ENCODE results near the gene FRK.
"Not testable (repeated sequence)": the region's sequence is repeated elsewhere in the genome, so short reads cannot be mapped to it uniquely, and the experiment has no call there.

FRK gene

GRCh38 chr6:116073765-116074440, 13.2 kb upstream of the FRK start:
- DNase-seq (ENCODE audit: low read depth), result no peak

GRCh38 chr6:116072368-116072767, 11.7 kb upstream of the FRK start:
- no peak for DNase-seq (ENCODE audit: low read depth)

- DNase-seq (ENCODE audit: low read depth), result no peak
Measured at GRCh38 chr6:116070616-116071389, 10.1 kb upstream of the FRK start.

DNA sequence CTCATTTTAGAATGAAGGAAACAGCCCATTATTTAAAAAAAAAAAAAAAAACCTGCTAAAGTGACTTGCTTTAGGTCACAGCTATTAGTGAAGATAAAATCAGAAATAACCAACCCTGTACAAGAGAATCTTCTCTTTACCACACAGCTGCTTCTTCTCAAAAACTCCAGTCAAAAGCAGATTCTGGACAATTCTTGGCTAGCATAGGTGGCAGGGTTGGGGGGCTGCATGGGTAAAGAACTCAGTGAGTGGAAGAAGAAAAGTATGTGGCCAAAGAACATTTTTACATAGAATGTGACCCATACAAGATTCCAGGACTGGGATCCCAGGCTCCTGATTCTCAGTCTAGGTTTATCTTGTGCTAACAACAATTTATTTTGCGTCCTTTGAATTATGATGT, 9.4 kb upstream of the FRK start:
- no peak for DNase-seq (ENCODE audit: low read depth)

DNA sequence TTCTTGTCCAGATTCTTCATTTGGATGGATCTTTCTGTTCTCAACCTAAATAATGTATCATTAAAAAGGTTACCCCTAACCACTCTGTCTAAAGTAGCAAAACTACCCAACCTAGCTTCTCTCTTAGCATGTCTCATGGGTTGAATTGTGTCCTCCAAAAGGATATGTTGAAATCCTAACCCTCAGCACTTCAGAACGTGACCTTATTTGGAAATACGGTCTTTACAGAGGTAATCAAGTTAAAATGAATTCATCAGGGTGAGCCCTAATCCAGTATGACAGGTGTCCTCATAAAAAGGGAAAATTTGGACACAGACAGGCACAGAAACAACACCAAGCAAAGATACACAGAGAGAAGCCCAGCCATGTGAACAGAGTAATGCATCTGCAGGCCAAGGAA, 6.1 kb upstream of the FRK start:
- DNase-seq (ENCODE audit: low read depth), result no peak

GRCh38 chr6:116064666-116065065, 4.0 kb upstream of the FRK start:
- no peak for DNase-seq (ENCODE audit: low read depth)

DNA sequence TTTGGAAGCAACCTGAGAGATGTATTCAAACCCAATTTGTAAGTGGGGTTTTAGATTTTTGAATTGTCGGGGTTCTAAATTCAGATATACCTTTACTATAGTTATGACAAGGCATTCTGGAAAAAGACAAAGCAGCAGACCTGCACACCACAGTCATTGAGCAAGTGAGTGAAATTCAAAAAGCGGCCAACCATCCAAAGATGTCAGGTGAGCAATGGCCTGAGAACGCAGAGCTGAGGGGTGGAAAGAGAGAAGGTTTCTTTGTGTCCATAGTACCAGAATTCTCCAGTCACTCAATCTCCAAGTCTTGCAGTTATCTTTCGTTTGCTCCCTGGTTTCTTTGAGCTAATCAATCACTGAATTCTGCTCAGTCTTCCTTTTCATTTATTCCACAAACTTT, 1.8 kb upstream of the FRK start:
- DNase-seq (ENCODE audit: low read depth), result no peak

DNA sequence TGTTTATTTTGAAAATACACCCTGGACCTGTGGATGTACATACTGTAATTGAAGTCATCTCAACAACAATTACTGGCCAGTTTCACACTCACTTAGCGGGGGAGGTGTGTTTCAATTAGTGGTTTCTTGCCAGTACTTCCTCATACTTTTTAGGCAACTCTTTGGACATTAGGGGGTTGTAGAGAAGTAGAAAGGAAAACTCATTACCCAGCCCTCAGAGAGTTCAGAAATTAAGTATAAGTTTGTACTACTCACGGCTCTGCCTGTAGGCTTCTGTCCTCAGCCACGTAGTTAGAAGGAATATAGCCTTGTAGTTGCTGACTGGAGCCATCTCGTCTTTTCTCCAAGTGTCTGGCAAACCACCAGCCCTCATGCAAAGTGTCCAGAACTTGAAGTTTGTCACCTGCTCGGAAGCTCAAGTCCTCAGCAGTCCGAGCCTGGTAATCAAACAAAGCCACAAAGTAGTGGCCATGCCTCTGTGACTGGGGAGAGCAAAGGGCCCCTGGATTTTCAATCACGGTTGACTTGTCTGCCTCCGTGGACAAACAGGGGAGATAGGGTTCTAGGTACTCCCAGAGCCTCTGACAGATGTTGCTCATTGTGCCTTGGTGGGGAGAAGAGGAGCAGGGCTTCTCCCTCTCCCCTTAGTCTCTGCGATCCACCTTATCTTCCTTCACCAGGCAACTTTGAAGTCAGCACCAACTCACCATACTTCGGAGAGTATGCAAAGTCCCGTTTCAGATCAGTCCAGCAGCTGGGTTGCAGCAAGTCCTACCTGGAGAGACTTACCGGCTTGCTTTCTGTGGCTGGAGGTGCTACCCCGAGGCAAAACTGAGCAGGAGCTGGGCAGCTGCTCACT, 749 bp downstream of the FRK start:
- DNase-seq (ENCODE audit: low read depth), result no peak

DNA sequence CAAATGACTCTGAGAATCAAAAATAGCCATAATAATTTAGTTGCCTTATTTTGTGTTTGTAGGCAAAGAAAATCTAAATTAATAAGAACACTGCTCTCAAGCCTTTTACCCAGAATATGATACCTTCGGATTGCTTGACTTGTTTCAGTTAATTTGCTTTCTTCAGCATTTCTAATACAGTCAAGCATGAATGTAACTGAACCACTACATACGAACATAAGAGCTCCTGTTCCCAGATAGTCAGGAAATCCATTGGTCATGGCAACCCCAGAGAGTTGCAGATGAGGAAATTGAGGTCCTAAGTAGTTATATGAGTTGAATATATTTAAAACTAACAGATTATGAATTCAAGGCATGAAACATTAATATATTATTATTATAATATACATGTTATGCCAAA, 2.9 kb downstream of the FRK start:
- no peak for DNase-seq (ENCODE audit: low read depth)

DNA sequence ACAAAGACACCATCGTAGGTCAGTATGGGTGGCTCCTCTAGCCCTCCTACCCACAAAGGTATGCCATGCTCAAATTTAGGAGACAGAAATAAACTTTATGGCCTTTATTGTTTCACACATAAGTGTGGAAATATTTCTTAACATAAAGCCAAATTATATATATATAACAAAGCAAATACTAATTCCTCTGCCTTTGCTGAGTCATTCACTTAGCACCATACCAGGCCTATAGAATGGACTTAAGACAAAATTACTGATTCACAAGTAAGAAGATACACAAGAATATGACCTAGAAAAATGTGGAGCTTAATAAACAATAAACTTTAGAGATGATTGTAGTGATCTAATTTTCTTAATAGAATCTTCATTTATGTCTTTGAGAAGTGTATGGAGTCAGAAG, 5.2 kb downstream of the FRK start:
- no peak for DNase-seq (ENCODE audit: low read depth)

DNA sequence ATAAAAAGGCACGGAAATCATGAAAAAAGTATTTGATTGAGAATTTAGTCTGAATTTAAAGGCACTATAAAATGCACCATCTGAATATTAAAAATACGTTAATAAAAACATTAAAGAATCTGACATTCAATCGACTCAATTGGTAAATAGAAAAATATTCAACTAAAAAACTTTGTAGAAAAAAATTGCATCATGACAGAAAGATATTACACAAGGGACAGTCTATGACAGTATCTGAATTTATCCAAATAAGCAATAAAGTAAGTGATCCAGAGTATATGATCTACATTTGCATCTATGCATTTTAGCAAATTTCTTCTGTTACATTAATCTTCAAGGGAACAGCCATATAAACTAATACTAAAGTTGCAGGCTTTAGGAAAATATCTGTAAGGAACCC, 9.4 kb downstream of the FRK start:
- no peak for DNase-seq (ENCODE audit: low read depth)

DNA sequence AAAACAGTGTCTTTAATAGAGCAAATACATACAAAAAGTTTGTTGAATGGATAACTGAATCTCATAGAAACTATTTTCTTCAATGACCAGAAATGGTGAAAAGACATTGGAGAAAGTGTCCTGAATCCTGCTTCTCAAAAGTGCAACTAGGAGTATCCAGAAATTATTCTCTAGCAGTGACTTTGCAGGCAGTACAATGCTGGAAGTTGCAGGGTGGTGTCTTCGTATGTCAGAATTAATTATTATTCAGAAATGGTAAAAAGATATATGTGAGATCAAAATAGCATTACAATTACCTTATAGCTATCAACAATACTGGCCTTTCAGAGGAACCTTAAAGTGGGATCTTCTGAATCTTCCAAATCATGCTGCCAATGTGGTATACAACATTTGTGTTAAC, 10.0 kb downstream of the FRK start:
- DNase-seq (ENCODE audit: low read depth), result no peak

DNA sequence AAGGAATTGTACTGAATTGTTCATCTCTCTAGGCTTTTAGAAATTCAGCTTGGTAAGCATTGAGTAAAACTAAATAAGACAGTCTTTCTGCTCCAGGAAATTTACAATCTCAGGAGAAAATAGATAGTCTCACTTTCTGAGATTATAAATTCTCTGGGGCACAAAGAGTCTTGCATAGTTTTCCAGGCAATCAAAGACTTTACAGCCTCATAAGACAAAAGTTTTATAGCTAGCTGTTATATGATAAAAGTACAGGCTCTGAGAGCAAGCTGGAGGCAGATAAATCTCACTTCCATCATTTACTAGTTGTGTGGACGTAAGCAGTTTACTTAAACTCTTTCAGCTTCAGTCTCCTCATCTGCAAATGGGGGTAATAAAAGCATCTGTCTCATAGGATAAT, 11.4 kb downstream of the FRK start:
- no peak for DNase-seq (ENCODE audit: low read depth)

DNA sequence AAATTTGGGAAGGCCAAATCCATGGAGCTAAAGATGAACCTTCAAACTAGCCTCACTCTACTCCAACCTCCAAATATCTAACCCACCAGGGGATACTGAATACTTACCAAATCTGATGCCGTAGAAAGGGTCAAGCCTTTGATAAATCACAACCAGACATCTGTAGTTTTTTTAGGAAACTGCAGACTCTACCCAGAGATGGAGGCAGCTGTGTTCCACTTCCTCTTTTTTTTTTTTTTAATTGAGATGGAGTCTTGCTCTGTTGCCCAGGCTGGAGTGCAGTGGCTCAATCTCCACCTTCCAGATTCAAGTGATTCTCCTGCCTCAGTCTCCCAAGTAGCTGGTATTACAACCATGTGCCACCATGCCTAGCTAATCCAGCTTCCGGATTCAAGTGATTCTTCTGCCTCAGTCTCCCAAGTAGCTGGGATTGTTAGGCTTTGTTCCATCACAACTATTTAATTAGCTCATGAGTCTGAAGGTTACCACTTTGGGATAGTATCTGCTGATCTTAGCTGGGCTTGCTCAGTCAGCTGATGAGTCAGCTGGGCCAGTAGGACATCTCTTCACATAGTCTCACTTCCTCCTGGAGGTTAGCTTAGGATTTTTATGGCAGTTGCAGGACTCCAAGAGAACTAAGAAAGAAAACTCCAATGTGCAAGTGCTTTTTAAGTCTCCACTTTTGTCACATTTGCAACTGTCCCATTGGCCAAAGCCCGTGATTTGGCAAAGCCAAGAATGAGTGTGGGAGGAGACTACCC, 13.3 kb downstream of the FRK start:
- no peak for DNase-seq (ENCODE audit: low read depth)

DNA sequence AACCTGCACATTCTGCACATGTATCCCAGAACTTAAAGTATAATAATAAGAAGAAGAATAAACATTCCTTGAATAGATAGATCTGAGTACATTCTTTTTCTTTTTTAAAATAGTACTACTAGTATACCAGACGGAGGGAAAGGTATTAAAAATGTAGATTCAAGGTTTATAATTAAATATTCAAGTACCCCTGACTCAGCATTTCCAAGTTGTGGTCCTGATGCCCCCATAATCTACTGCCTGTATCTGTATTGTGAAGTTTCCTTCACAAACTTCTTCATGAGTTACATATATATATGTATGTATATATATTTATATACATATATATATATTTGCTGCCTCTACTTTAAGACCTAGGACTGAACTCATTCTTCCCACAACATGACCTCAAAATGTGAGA, 14.0 kb downstream of the FRK start:
- DNase-seq (ENCODE audit: low read depth), result no peak

DNA sequence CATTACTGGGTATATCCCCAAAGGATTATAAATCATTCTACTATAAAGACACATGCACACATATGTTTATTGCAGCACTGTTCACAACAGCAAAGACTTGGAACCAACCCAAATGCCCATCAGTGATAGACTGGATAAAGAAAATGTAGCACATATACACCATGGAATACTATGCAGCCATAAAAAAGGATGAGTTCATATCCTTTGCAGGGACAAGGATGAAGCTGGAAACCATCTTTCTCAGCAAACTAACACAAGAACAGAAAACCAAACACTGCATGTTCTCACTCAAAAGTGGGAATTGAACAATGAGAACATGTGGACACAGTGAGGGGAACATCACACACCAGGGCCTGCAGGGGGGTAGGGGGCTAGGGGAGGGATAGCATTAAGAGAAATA, 14.4 kb downstream of the FRK start:
- not testable (repeated sequence) for DNase-seq (ENCODE audit: low read depth)

- no peak for DNase-seq (ENCODE audit: low read depth)
Measured at GRCh38 chr6:116041934-116042333, 18.8 kb downstream of the FRK start.

- DNase-seq (ENCODE audit: low read depth), result no peak
Measured at GRCh38 chr6:116040993-116041392, 19.7 kb downstream of the FRK start.

- DNase-seq (ENCODE audit: low read depth), result no peak
Measured at GRCh38 chr6:116036885-116037284, 23.8 kb downstream of the FRK start.

- no peak for DNase-seq (ENCODE audit: low read depth)
Measured at GRCh38 chr6:116036075-116036773, 24.5 kb downstream of the FRK start.

DNA sequence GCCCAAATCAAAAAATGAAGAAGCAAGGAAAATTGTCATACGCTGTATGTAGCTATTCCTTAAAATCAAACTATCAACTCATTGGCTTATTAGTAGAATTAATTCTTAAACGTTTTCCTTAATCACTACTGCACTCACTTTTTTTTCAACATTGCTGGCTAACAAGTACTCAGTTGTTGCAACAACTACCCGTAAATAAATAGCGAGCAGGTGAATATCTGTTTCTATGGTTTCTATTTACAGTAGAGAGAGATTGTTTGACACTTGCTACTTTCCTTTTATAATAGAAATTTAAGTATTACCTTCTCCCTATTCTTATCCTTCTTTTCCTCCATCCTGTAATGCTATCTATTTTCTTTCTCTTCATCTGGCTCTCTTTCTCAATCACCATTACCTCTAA, 25.1 kb downstream of the FRK start:
- no peak for DNase-seq (ENCODE audit: low read depth)

- DNase-seq (ENCODE audit: low read depth), result no peak
Measured at GRCh38 chr6:116034327-116034726, 26.4 kb downstream of the FRK start.

Measured in stimulated activated CD8-positive, alpha-beta memory T cell treated with anti-CD3 and anti-CD28 coated beads, Interleukin-15, amount 100 ng/mL, for 1 hour (primary cell).